GM21447 (cell line): Measurements from ENCODE around the gene SLC30A2.

Source experiments
- ATAC-seq: cut with Tn5 transposase; IDR thresholded peaks from one replicate; pipeline ENCODE4 v1.9.1; 2021; ENCODE audit not compliant: unreplicated experiment

The SLC30A2 gene

DNA sequence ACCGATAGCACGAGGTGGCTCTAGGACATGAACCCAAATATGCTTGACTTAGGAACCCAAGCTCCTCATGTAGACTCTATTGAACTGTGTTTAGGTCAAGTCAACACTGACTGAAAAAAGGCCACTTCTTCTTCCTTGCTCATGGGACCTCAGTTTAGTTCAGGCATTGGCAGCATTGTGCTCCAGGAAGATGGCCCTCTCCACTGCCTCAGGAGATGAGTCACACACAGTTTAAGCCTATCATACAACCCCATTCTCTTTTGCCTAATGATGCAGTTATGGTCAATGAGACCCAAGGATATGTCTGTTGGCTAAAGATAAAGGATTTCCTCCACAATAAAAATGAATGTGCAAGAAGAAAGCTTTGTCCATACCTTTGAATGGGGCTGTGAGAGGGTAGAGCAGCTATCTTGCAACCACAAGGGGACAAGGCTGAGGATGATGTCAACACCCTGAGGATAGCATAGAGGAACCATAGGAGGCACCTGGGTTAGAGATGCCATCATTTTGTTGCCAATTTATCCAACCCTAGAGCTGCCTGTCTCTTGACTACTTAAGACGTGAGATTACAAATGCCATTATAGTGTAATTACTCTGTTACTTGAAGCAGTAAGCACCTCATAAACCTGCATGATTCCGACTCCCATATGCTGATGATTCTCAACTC lies 24.5 kb upstream of the SLC30A2 start:
- no peak for ATAC-seq

DNA sequence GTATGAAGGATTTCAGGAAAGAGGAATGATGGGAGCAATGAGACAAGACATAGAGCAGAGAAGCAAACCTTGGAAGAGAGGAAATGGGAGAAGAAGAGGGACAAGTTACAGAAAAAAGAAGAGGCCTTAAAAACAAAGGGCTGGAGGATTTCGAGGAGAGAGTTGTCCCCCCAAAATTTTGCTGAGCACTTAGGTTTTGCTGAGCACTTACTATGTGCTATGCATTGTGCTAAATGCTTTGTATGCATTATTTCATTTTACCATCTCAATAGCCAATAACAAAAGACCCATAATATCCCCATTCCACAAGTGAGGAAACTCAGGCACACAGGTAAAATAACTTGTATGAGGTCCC lies 24.0 kb upstream of the SLC30A2 start:
- ATAC-seq: no peak

GRCh38 chr1:26067432-26067911 lies 21.6 kb upstream of the SLC30A2 start, which contains the start of gene TRIM63:
TRIM63 (minus strand) TSS chr1:26067630; CDS start chr1:26067494, 136 bp downstream.
- no peak for ATAC-seq

DNA sequence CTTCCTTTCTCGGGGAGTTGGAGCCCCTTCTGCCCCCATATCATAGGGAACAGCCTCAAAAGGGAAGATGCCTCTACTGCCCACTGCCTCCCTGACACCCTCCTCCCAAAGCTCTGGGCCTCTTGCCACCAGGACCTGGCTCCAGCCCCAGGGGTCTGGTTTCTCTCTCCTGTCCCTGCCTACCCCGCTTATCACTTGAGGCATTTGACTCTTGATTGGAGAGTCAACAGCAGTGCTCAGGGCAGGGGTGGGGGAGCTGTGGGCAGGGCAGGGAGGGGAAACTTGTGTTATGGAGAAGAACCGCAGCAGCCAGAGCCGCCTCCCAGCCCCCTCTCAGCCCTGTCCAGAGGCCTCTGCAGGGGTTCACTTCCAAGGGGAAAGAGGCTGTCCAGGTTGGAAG lies 20.9 kb upstream of the SLC30A2 start:
- ATAC-seq: no peak

- ATAC-seq: no peak
These were observed 20.2 kb upstream of the SLC30A2 start for GRCh38 chr1:26066160-26066559.

- no peak for ATAC-seq
These were observed 18.6 kb upstream of the SLC30A2 start for GRCh38 chr1:26064553-26064952.

GRCh38 chr1:26060832-26061574 lies 15.1 kb upstream of the SLC30A2 start:
- no peak for ATAC-seq

GRCh38 chr1:26059906-26060305 lies 14.0 kb upstream of the SLC30A2 start:
- ATAC-seq: no peak

DNA sequence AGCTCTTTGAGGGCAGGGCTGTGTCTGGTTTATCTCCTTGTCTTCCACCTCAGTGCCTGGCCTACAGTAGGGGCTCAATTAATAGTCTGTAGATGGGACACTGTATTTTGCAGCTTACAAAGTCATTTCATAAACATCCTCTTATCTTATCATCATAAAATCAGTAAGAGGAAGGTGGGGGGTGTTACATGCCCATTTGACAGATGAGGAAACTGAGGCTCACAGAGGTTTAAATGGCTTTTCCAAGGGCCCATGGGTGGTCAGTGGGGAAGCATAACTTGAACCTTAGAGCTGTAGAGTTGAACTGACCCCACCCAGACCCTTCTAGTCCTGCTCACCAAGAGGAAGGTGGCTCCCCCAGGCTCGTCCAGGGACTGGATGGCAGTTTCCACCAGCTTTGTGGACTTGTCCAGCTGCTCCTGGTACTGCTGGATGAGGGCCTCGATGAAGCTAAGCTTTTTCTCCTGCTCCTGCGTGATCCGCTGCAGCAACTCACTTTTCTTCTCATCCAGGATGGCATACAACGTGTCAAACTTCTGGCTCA lies 12.2 kb upstream of the SLC30A2 start:
- ATAC-seq: no peak

- no peak for ATAC-seq
These were observed 11.3 kb upstream of the SLC30A2 start for GRCh38 chr1:26057189-26057588.

GRCh38 chr1:26055041-26055440 lies 9.1 kb upstream of the SLC30A2 start:
- no peak for ATAC-seq

DNA sequence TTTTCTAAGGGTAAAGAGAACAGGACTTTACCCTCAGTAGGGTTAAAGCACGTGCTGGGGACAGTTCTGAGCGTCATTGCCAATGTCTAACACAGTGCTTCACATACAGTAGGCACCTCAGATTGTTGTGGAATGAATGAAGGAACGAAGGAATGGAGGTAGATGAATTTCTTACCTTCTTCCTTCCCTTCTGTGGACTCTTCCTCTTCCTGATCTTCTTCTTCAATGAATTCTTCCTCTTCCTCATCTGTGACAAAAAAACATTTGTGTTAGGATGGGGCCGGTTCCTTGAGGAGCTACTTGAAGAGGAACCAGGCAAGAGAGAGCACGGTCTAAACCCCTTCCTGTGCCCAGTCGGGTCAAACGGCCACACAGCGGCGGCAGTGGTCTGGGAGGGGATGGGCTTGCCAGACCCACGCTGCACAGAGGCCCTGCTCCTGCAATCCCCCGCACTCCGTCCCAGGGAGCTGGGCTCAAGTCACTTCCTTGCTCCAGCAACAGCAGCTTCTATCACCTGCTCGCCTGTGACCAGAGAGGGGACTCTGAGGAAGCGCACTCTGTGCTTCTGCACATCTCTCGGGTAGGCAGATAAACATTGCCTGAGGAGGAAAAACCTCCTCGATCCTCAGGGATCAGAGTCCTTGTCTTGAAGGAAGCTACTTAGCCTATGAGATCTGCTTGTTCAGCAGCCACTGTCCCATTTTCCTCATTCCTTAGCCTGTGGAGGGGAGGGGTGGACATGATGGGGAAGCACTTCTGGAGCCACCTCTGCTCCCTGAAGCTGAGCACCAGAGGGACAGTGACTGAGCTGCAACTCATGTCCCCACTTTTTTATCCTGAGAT lies 8.0 kb upstream of the SLC30A2 start:
- no peak for ATAC-seq

DNA sequence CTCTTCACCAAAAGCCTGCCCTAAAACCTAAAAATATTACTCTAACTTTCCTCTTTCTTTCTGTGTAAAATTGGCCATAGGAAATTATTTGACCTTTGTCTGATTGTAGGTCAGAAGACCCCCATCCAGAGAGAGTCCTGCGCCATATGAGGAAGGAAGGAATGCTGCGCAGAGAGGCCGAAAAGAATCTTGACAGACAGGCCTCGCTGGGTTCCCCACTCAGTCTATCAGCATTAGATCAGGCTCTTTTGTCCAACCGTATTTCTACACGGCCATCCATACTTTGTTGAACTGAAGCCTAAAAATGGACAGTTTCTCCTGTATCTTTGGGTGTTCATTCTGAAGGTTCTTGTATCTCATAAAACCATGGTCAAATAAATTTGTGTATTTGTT lies 4.3 kb upstream of the SLC30A2 start:
- ATAC-seq: no peak

GRCh38 chr1:26049531-26050247 lies 3.8 kb upstream of the SLC30A2 start:
- ATAC-seq: no peak

DNA sequence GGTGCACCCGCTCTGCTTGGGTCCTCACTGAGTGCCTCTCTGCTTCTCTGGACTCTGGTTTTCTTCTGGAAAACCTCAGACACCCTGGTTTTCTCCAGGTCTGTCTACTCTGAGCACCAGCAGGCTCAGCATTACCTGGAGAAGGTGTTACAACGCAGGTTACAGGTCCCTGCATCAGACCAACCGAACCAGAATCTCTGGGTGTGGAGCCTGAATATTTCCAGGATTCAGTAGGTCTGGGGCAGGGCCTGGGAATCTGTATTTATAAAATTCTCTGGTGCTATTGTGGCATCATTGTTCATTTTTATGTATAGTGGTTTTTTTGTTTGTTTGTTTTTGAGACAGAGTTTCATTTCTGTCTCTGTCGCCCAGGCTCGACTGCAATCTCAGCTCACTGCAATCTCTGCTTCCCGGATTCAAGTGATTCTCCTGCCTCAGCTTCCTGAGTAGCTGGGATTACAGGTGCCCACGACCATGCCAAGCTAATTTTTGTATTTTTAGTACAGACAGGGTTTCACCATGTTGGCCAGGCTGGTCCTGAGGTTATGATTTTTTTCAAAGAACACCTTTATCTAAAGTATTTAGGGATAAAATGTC lies 1.5 kb upstream of the SLC30A2 start:
- no peak for ATAC-seq

DNA sequence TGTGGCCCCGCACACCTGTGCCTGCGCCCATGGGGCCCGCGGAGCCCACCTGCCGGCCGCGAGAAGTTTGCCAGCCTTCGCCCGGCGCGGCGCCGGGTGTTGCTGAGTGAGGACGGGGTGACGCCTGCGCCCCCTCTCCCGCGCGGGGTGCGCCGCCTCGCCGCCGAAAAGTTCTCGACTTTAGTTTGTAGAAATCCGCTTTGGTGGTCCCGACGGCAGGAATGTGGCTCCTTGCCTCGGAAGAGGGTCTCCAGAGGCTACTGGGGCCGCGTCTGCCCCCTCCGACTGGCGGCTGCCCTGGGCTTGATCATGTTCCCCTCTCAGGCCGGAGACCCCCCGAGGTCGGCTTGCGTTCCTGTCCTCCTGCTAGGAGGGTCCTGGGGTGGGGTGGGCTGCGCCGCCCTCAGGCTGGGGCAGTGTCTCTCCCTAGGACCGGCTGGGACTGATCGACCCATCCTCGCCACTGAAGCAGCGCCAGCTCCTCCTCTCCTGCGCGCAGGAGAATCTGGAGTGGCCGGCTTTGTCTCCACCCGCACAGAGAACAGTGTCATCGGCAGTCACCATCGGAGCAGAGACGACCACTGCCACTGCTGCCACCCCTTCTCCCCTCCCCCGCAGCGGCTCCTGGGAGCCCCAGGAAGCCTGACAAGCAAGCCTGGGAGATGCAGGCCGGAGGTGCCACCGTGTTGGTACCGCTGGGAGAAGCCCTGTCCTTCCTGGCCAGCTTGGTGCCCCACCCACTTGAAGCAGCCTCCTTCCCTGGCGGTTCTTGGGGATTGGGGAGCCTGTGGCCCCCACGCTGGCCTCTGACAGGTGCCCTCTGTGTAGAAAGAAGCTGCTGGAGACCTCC lies 553 bp upstream of the SLC30A2 start:
- no peak for ATAC-seq

GRCh38 chr1:26044971-26045721 lies 772 bp downstream of the SLC30A2 start:
- no peak for ATAC-seq

DNA sequence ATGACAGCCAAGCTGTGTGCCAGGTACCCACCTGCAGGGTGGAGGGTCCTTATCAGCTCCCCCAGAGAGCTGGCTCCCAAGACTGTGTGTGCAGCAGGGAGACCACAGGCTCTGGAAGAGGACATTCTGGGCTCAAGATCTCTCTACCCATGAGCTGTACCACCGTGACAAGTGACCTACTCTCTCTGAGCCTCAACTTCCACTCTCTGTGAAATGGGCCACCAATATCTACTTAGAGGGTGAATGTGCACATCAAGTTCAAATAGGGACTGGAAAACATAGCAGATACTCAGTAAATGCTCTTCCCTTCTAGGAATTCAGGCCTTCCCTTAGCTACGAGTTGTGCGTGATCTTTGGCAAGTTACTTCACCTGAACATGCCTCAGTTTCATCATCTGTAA lies 1.5 kb downstream of the SLC30A2 start:
- ATAC-seq: no peak

GRCh38 chr1:26043765-26044164 lies 2.2 kb downstream of the SLC30A2 start:
- ATAC-seq: no peak
